Naive thymus-derived CD4-positive, alpha-beta T cell (primary cell): Measurements from ENCODE around the gene MCL1. TPM values are rescaled to one million over a fixed set of nuclear protein-coding genes. Genes with fewer than 3 reads are reported as not detected.
"Not testable (repeated sequence)": the region's sequence is repeated elsewhere in the genome, so short reads cannot be mapped to it uniquely, and the experiment has no call there.

Experiments used
- ATAC-seq: fragments of 150-1000 bp; cut with Tn5 transposase; 2 replicates; pipeline ENCODE4 v1.10.0; 2021; ENCODE audit warnings: mild to moderate bottlenecking, moderate library complexity
- CTCF ChIA-PET: fragments of 350-600 bp; sonication (Branson Sonifier 250); formaldehyde crosslinking; loops from one replicate; lab custom pipeline; 2021; ENCODE audit warnings: antibody characterized with exemption; lab: Charles Lee
- POLR2A ChIA-PET: fragments of 350-600 bp; sonication (Branson Sonifier 250); formaldehyde crosslinking; loops from one replicate; lab custom pipeline; 2021; ENCODE audit warnings: antibody characterized with exemption, inconsistent platforms; lab: Charles Lee
- DNase-seq, 9 donors: peaks; one replicate each; pipeline versions ENCODE4 v3.0.0 to v3.0.0-alpha.2; 2020 to 2022; ENCODE audit warnings: mixed read lengths in 1 of 9
- H3K27ac ChIP-seq: one replicate; pipeline ENCODE4 v1.7.0; 2013; ENCODE audit warnings: mild to moderate bottlenecking, low read depth, low read length, moderate library complexity
- H3K27me3 ChIP-seq, 2 donors: one replicate each; pipeline ENCODE4 v1.7.0; 2013; ENCODE audit warnings: low read length in 2 of 2, mild to moderate bottlenecking in 2 of 2, moderate library complexity in 2 of 2; ENCODE audit not compliant: control insufficient read depth in 2 of 2, insufficient read depth in 2 of 2
- H3K36me3 ChIP-seq, 3 experiments: 1 replicate in 2 of 3; 2 replicates in 1 of 3; pipeline ENCODE4 v1.7.0; 2013; ENCODE audit warnings: low read length in 3 of 3, mild to moderate bottlenecking in 3 of 3, moderate library complexity in 1 of 3; ENCODE audit not compliant: insufficient read depth in 3 of 3, control insufficient read depth in 2 of 3
- H3K4me1 ChIP-seq, 2 donors: one replicate each; pipeline ENCODE4 v1.7.0; 2013; ENCODE audit warnings: low read length in 2 of 2, mild to moderate bottlenecking in 2 of 2, moderate library complexity in 1 of 2; ENCODE audit not compliant: control insufficient read depth in 2 of 2, insufficient read depth in 2 of 2
- H3K4me3 ChIP-seq: 2 replicates; pipeline ENCODE4 v1.7.0; 2013; ENCODE audit warnings: mild to moderate bottlenecking, low read length
- H3K9me3 ChIP-seq, 3 experiments: 1 replicate in 2 of 3; 2 replicates in 1 of 3; pipeline ENCODE4 v1.7.0; 2013; ENCODE audit warnings: low read length in 3 of 3; ENCODE audit not compliant: control insufficient read depth in 2 of 3
- H3K27ac Mint-ChIP-seq, 9 donors: one replicate each; pipeline ENCODE4 v1.8.0; 2020 to 2022; ENCODE audit warnings: mixed read lengths in 9 of 9, mild to moderate bottlenecking in 8 of 9, moderate library complexity in 5 of 9, inconsistent platforms in 2 of 9
- H3K27me3 Mint-ChIP-seq, 5 donors: one replicate each; pipeline ENCODE4 v1.8.0; 2021 to 2022; ENCODE audit warnings: mixed read lengths in 5 of 5, mild to moderate bottlenecking in 1 of 5
- H3K36me3 Mint-ChIP-seq, 5 donors: one replicate each; pipeline ENCODE4 v1.8.0; 2020 to 2022; ENCODE audit warnings: mixed read lengths in 5 of 5, mild to moderate bottlenecking in 3 of 5, inconsistent platforms in 1 of 5
- H3K4me1 Mint-ChIP-seq, 7 donors: one replicate each; pipeline ENCODE4 v1.8.0; 2020 to 2022; ENCODE audit warnings: mixed read lengths in 7 of 7, mild to moderate bottlenecking in 3 of 7, inconsistent platforms in 1 of 7
- H3K4me3 Mint-ChIP-seq, 10 donors: one replicate each; pipeline ENCODE4 v1.8.0; 2020 to 2022; ENCODE audit warnings: mild to moderate bottlenecking in 10 of 10, mixed read lengths in 10 of 10, moderate library complexity in 6 of 10, inconsistent platforms in 2 of 10
- H3K9me3 Mint-ChIP-seq, 11 donors: one replicate each; pipeline ENCODE4 v1.8.0; 2020 to 2022; ENCODE audit warnings: mixed read lengths in 11 of 11, mild to moderate bottlenecking in 4 of 11, inconsistent platforms in 1 of 11, moderate library complexity in 1 of 11
- intact Hi-C, 2 donors: fragments of 100-400 bp; cut with micrococcal nuclease; formaldehyde crosslinking; loops; one replicate each; pipeline ENCODE4 v1.15.1; 2023
- polyA plus RNA-seq, 2 donors: library from polyadenylated mRNA; unstranded; fragments of 300-500 nt; fragmentation: Illumina TruSeq; gene quantifications; one replicate each; pipeline ENCODE4 v1.2.3, GENCODE V29; 2021
- total RNA-seq, 6 experiments: library from RNA in 5 of 6; stranded (reverse) in 5 of 6; gene quantifications; 1 replicate in 5 of 6; 2 replicates in 1 of 6; pipeline ENCODE4 v1.2.3 and lab custom pipeline; 2021 to 2026

MCL1 gene
- total RNA-seq (1,000 to 10,000 TPM in 1 of 5 experiments, 100 to 1,000 TPM in 4; 302 to 1,400 (median 377) TPM), polyA plus RNA-seq (100 to 1,000 TPM; 171 to 172 TPM), total RNA-seq (lab: John Stamatoyannopoulos, UW) (1,738 reads per million, percentile 100 among the genes with 10 or more reads in this experiment)

DNA sequence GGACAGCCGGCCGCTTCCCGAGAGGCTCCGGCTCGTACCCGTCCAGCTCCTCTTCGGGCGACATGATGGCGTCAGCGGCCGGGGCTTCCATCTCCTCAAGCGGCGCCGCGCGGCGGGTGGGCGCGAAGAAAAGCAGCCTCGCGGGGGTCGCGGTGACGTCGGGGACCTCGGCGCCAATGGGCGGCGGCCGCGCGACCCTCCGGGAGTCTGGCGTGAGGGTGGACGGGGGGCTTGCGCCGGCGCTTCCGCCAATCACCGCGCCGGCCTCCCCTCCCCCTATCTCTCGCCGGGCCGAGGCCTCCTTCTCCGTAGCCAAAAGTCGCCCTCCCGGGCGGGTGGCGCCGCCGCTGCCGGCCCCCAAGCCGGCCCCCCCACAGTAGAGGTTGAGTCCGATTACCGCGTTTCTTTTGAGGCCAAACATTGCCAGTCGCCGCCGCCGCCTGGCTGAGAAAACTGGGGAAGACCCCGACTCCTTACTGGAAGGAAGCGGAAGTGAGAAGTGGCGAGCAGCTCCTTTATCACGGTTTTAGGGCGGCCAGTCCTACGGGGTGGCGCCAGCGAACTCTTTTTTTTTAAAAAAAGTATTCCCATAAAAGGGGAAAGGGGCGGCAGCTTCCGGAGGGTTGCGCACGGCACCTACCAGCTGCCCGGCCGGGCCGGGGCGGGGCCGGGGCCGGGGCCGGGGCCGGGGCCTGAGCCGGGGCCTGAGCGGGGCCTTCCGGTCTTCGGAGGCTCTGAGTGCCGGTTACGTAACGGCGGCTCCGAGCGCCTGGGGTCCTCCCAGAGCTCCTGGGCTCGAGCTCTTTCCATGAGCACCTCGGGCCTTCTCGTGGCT, at the start of gene MCL1:
Gene MCL1, minus strand, starts transcription at position 501 of the 835 bp plus-strand sequence. Its CDS starts 80 bp downstream, at position 421.
- H3K4me1 ChIP-seq, result peaks cover 3 to 15% of the 10 kb centered on the region in 2 donors
- H3K4me3 Mint-ChIP-seq, result peak within 1 kb of the TSS; percentile 92 to 99 (median 95)
- peaks cover 36 to 48% (median 37%) of the 10 kb centered on the region in 3 experiments for H3K36me3 ChIP-seq
- H3K4me1 Mint-ChIP-seq, result peaks cover 25 to 39% (median 29%) of the 10 kb centered on the region in 7 donors
- peak; percentile 75 to 88 (median 83) for DNase-seq
- H3K27ac ChIP-seq, result peak within 1 kb of the TSS; percentile 97
- peaks cover 0 to 9% (median 0%) of the 10 kb centered on the region in 11 donors for H3K9me3 Mint-ChIP-seq
- peak; percentile 90 for ATAC-seq
- peak within 1 kb of the TSS; percentile 96 to 99 (median 98) for H3K27ac Mint-ChIP-seq
- H3K4me3 ChIP-seq, result peak within 1 kb of the TSS; percentile 95
- intact Hi-C loops, result loop anchor here (1.0 to 2.0 kb wide), 9 partner anchors 12 to 343 kb away; partner anchors contain the start of genes ENSA (in 2 of the 2), ANP32E (in 1 of the 2) and RPRD2 (in 1 of the 2)
- CTCF ChIA-PET, result interaction anchor here (1.0 to 17.1 kb wide), 6 partner anchors 9 to 49 kb away, joined by 3 to 300 read pairs (median 5); partner anchors contain the start of gene ENSA
- H3K9me3 ChIP-seq, result no peaks in the 10 kb centered on the region
- peaks cover 27 to 50% (median 46%) of the 10 kb centered on the region in 5 donors for H3K36me3 Mint-ChIP-seq
- no peaks in the 10 kb centered on the region for H3K27me3 ChIP-seq
- peaks cover 0 to 7% (median 0%) of the 10 kb centered on the region in 5 donors for H3K27me3 Mint-ChIP-seq
- POLR2A ChIA-PET, result interaction anchor here (0.8 to 18.9 kb wide), 17 partner anchors 10 to 578 kb away, joined by 3 to 1237 read pairs (median 5); partner anchors contain the start of genes ENSA, GOLPH3L and RPRD2

DNA sequence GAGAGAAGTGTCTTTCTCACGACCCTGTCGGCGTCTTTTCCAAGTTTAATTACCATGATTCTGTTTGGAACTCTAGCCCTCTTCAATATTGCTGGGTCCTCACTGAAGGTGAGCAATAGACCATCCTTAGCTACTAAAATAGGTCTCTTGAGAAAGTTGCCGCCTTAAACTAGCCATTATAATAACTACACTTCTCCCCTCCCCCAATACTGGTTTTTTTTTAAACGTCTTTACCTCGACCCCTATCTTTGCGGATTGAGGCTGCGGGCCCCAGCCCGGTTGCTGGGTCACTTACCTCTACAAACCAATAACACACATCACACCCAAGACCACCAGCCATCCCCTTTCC, 49.3 kb upstream of the MCL1 start:
- peaks cover 0 to 46% (median 17%) of the 10 kb centered on the region in 7 donors for H3K4me1 Mint-ChIP-seq
- H3K4me3 Mint-ChIP-seq, result no peak overlapping the region
- Histone ChIP-seq H3K9me3 (no peaks in the 10 kb centered on the region), H3K27me3 (no peaks in the 10 kb centered on the region), H3K4me1 (peaks cover 15 to 18% of the 10 kb centered on the region in 2 donors), H3K4me3 (peak overlapping the region; percentile 88), H3K36me3 (peaks cover 4 to 37% (median 32%) of the 10 kb centered on the region in 3 experiments), H3K27ac (peak overlapping the region; percentile 98)
- H3K27ac Mint-ChIP-seq, result no peak overlapping the region
- no peaks in the 10 kb centered on the region for H3K9me3 Mint-ChIP-seq
- ChIA-PET CTCF (interaction anchor here (1.2 to 4.0 kb wide), 4 partner anchors 8 to 94 kb away, joined by 3 to 57 read pairs (median 10); partner anchors contain the start of gene MCL1), POLR2A (interaction anchor here (0.5 to 5.8 kb wide), 25 partner anchors 9 to 1001 kb away, joined by 3 to 107 read pairs (median 4); partner anchors contain the start of genes FALEC, GOLPH3L, MCL1 and RPRD2)
- H3K27me3 Mint-ChIP-seq, result no peaks in the 10 kb centered on the region
- peaks cover 0 to 31% (median 18%) of the 10 kb centered on the region in 5 donors for H3K36me3 Mint-ChIP-seq
- DNase-seq (no peak), ATAC-seq (no peak)
- intact Hi-C loops, result loop anchor here (1.0 to 5.0 kb wide), 23 partner anchors 17 to 719 kb away; partner anchors contain the start of genes ARNT (in 2 of the 2), CERS2 (in 2 of the 2), GOLPH3L (in 2 of the 2) and MCL1 (in 2 of the 2)

DNA sequence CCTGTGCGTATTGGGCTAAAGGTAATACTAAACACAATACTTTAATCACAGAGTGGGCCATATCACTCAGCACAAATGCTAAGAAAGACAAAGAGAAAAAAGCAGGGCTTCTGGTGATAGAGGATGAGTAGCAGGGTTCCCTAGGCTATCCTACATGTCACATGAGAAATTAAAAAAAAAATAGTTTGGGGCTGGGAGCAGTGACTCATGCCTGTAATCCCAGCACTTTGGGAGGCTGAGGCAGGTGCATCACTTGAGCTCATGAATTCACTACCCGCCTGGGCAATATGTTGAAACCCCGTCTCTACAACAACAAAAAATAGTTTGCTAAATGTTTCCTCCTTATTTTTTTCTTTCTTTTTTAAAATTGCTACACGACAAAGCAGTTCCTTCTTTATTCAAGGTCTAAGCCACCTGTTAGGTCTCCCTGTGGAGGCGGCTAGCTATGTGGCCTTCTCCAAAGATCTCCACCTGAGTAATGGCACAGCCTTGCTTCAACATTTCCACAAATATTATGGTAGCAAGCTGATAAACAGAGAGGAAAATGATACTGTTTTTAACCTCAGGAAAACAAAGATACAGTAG, 48.5 kb upstream of the MCL1 start:
- Histone ChIP-seq H3K9me3 (no peaks in the 10 kb centered on the region), H3K36me3 (peaks cover 4 to 42% (median 34%) of the 10 kb centered on the region in 3 experiments), H3K27me3 (no peaks in the 10 kb centered on the region), H3K4me3 (peak overlapping the region; percentile 88), H3K4me1 (peaks cover 15 to 18% of the 10 kb centered on the region in 2 donors), H3K27ac (peak overlapping the region; percentile 98)
- intact Hi-C loops, result loop anchor here (2.0 to 5.0 kb wide), 5 partner anchors 67 to 359 kb away; partner anchors contain the start of genes APH1A (in 1 of the 2), CERS2 (in 1 of the 2), CTSS (in 1 of the 2) and SETDB1 (in 1 of the 2)
- Mint-ChIP-seq H3K27ac (peak overlapping the region in 5 of 9 donors; percentile 27 to 60 (median 40)), H3K9me3 (no peaks in the 10 kb centered on the region), H3K4me1 (peaks cover 0 to 52% (median 19%) of the 10 kb centered on the region in 7 donors), H3K27me3 (no peaks in the 10 kb centered on the region), H3K4me3 (peak overlapping the region in 3 of 10 donors; percentile 39 to 64 (median 45)), H3K36me3 (peaks cover 4 to 37% (median 22%) of the 10 kb centered on the region in 5 donors)
- ChIA-PET POLR2A (interaction anchor here (0.6 to 5.8 kb wide), 15 partner anchors 13 to 1001 kb away, joined by 3 to 107 read pairs (median 4); partner anchors contain the start of genes FALEC, MCL1 and RPRD2), CTCF (interaction anchor here (0.6 to 4.0 kb wide), 4 partner anchors 10 to 67 kb away, joined by 3 to 57 read pairs (median 4); partner anchors contain the start of gene MCL1)
- ATAC-seq, result no peak
- no peak for DNase-seq

DNA sequence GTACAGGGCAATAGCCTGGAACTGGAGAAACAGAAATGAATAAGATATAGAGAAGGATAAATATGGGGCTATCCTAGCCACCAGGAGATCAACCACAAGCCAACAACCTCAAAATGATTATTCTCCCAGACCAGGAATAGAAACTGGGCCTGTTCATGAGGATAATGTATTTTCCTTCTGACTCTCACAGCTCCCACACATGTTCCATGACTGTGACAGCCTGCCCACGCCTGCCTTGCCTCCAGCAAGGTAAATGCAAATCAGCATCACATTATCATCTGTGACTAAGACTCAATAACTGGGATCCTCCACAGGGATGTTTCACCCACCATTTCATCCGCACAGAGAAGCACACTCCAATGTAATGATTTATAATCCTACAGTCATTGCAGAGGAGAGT, 46.7 kb upstream of the MCL1 start:
- H3K4me3 ChIP-seq, result no peak overlapping the region
- no peaks in the 10 kb centered on the region for H3K27me3 ChIP-seq
- peaks cover 4 to 51% (median 34%) of the 10 kb centered on the region in 3 experiments for H3K36me3 ChIP-seq
- Mint-ChIP-seq H3K9me3 (no peaks in the 10 kb centered on the region), H3K4me1 (peaks cover 11 to 68% (median 32%) of the 10 kb centered on the region in 7 donors), H3K36me3 (peaks cover 4 to 39% (median 23%) of the 10 kb centered on the region in 5 donors), H3K27ac (peak overlapping the region in 1 of 9 donors; percentile 24), H3K27me3 (no peaks in the 10 kb centered on the region), H3K4me3 (peak overlapping the region in 1 of 10 donors; percentile 7)
- POLR2A ChIA-PET, result interaction anchor here (4.9 to 5.8 kb wide), 2 partner anchors 49 to 64 kb away, joined by 89 to 107 read pairs; partner anchors contain the start of gene MCL1
- intact Hi-C loops, result loop anchor here in 1 of 2 donors (5.0 kb wide), 1 partner anchor 301 kb away; the partner anchor contains the start of gene SETDB1
- H3K9me3 ChIP-seq, result no peaks in the 10 kb centered on the region
- CTCF ChIA-PET, result interaction anchor here (4.0 kb wide), 1 partner anchor 65 kb away, joined by 57 read pairs; no protein-coding TSS in a partner anchor
- H3K27ac ChIP-seq, result no peak overlapping the region
- ATAC-seq (no peak), DNase-seq (peak in 1 of 9 donors; percentile 45)
- peaks cover 15 to 25% of the 10 kb centered on the region in 2 donors for H3K4me1 ChIP-seq

DNA sequence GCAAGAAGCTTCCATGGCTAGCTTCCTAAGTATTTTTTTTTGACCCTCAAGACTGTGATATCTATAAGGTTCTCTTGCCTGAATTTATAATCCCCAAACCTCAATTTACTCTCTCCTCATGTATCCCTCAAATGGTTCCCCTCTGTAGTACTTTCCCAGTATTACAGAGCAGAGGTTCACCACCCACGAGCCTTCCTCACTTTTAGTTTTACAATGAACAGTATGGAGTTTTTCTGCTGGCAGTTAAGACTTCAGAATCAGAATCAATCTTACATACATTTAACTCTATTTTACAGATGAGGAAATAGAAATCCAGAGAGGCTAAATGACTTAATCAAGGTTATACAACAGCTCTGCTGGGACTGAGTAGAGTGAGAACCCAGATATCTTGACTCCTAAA, 45.1 kb upstream of the MCL1 start:
- H3K27me3 Mint-ChIP-seq, ATAC-seq, DNase-seq, H3K27ac ChIP-seq, H3K9me3 ChIP-seq, intact Hi-C loops, H3K9me3 Mint-ChIP-seq, H3K4me3 ChIP-seq, H3K27me3 ChIP-seq: not testable (repeated sequence)
- Mint-ChIP-seq H3K4me3 (peak overlapping the region in 1 of 10 donors; percentile 3), H3K36me3 (peaks cover 11 to 46% (median 29%) of the 10 kb centered on the region in 5 donors), H3K4me1 (peaks cover 17 to 73% (median 42%) of the 10 kb centered on the region in 7 donors), H3K27ac (peak overlapping the region in 6 of 9 donors; percentile 27 to 69 (median 46))
- CTCF ChIA-PET, result interaction anchor here (12.1 kb wide), 1 partner anchor 62 kb away, joined by 272 read pairs; no protein-coding TSS in a partner anchor
- POLR2A ChIA-PET, result interaction anchor here (1.5 to 16.6 kb wide), 3 partner anchors 10 to 61 kb away, joined by 5 to 254 read pairs (median 92); partner anchors contain the start of gene MCL1
- Histone ChIP-seq H3K36me3 (peaks cover 4 to 65% (median 34%) of the 10 kb centered on the region in 3 experiments), H3K4me1 (peaks cover 11 to 41% of the 10 kb centered on the region in 2 donors)
